Thyroid gland (tissue), 4 donors: ENCODE data around the gene IQGAP1.

Experiments
- CTCF ChIP-seq, 6 experiments: fragments of 200-600 bp in 3 of 6; fragments of 450-650 bp in 3 of 6; sonication (generic) in 3 of 6; IDR thresholded peaks; one replicate each; pipeline ENCODE4 v1.5.1; 2016 to 2019; ENCODE audit warnings: antibody characterized with exemption in 6 of 6, mild to moderate bottlenecking in 2 of 6, inconsistent platforms in 1 of 6, moderate library complexity in 1 of 6
- POLR2A ChIP-seq, 2 donors: fragments of 450-650 bp; IDR thresholded peaks; one replicate each; pipeline ENCODE4 v1.6.1; 2017; ENCODE audit warnings: antibody characterized with exemption in 2 of 2, mild to moderate bottlenecking in 2 of 2, moderate library complexity in 1 of 2

GRCh38 chr15:90351479-90352106, 36.4 kb upstream of the IQGAP1 start:
- TF ChIP-seq CTCF (IDR thresholded peaks at IDR 0.05) (no peak), POLR2A (IDR thresholded peaks at IDR 0.05) (no peak)
